ENCODE results near the gene ZNF236.

- no peak for TF ChIP-seq CTCF (IDR thresholded peaks at IDR 0.05; ENCODE audit: insufficient read depth, low read depth, low read length)
- no peak for TF ChIP-seq EZH2 (IDR thresholded peaks at IDR 0.05; ENCODE audit: insufficient read depth, low read length)
Measured at GRCh38 chr18:77006305-77007175, 184.2 kb downstream of the ZNF236 start.
